ENCODE data around the gene VAV3. TPM values are rescaled to one million over a fixed set of nuclear protein-coding genes. Genes with fewer than 3 reads are reported as not detected.

Gene VAV3
- total RNA-seq, 1 donor = 0.09 TPM

DNA sequence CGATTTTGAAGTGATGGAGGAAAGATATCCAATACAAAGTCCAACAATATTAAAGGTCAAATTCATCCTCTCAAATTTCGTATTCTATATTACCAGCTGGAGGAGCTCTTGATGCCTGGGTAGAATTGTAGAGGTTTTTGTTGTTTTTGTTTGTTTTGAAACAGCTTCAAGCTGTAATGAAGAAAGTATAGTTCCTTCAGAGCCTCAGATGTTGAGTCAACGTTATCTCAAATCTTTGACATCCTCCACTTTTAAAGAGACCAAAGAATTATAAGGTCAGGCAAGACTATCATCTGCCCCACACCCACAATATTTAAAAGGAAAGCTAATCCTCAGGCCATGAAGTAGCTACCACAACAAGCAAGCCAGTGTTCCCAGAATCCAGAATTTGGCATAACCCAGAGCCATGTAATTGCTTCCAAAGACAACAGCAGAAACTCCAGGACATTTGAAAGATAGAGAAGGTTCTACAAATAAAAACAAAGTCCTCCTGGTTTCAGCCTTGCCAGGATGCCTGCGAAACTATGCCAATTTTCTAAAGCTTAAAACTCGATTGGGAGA is 24.9 kb downstream of the VAV3 start:
- no peak overlapping the region for H3K4me3 ChIP-seq (ENCODE audit: low read depth, low read length)
- no peak for DNase-seq (ENCODE audit: low read depth)
- TF ChIP-seq, protein P1, sequence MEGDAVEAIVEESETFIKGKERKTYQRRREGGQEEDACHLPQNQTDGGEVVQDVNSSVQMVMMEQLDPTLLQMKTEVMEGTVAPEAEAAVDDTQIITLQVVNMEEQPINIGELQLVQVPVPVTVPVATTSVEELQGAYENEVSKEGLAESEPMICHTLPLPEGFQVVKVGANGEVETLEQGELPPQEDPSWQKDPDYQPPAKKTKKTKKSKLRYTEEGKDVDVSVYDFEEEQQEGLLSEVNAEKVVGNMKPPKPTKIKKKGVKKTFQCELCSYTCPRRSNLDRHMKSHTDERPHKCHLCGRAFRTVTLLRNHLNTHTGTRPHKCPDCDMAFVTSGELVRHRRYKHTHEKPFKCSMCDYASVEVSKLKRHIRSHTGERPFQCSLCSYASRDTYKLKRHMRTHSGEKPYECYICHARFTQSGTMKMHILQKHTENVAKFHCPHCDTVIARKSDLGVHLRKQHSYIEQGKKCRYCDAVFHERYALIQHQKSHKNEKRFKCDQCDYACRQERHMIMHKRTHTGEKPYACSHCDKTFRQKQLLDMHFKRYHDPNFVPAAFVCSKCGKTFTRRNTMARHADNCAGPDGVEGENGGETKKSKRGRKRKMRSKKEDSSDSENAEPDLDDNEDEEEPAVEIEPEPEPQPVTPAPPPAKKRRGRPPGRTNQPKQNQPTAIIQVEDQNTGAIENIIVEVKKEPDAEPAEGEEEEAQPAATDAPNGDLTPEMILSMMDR (IDR thresholded peaks at IDR 0.05; ENCODE audit: insufficient read depth, low read length) = no peak

GRCh38 chr1:107939256-107939655 is 25.7 kb downstream of the VAV3 start:
- no peak overlapping the region for H3K4me3 ChIP-seq (ENCODE audit: low read depth, low read length)
- DNase-seq (ENCODE audit: low read depth) = no peak
- TF ChIP-seq, protein P1 (IDR thresholded peaks at IDR 0.05; ENCODE audit: insufficient read depth, low read length) = no peak

DNA sequence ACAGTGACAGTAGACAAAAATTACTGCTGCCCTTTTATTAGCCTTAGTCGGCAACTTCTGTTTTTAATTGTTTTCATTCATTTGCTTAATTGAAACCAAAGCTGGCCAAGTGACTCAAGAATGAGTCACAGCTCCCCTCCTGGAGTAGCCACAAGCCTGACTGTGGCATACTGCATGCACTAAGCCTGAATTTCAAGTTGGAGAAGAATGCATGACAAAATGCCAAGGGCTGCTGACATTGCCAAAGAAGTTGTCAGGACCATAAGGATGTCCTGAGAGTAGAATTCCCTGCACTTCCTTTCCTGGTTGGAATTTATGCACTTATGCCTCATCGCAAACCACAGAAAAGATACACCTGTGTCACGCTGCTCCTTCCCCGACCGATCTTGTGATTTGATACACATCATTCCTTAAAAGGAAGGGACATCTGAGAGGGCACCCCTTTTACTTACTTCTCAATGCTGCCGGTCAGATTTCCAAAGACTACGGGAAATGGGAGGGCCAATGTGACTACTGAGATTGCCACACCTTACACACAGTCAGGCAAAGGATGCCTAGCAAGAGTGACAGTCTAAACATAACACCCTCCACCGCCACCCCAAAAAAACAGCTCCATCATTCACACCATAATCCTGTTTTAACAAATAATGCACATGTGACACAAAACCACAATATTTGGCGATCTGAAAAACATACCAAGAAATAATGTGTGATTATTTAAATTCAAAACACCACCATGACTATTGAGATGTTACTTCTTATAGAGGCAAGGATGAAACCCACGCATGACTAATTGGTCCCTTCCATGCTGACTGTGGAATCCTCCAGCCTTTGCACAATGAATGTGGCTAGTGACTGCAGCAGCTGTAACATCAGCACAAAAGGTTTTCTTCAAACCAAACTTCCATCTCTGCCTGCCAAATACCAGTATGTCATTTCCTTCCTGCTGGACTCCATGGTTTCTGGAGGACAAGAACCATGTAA is 28.2 kb downstream of the VAV3 start:
- no peak overlapping the region for H3K4me3 ChIP-seq (ENCODE audit: low read depth, low read length)
- DNase-seq (ENCODE audit: low read depth) = peak; percentile 90
- TF ChIP-seq, protein P1 (IDR thresholded peaks at IDR 0.05; ENCODE audit: insufficient read depth, low read length) = no peak

DNA sequence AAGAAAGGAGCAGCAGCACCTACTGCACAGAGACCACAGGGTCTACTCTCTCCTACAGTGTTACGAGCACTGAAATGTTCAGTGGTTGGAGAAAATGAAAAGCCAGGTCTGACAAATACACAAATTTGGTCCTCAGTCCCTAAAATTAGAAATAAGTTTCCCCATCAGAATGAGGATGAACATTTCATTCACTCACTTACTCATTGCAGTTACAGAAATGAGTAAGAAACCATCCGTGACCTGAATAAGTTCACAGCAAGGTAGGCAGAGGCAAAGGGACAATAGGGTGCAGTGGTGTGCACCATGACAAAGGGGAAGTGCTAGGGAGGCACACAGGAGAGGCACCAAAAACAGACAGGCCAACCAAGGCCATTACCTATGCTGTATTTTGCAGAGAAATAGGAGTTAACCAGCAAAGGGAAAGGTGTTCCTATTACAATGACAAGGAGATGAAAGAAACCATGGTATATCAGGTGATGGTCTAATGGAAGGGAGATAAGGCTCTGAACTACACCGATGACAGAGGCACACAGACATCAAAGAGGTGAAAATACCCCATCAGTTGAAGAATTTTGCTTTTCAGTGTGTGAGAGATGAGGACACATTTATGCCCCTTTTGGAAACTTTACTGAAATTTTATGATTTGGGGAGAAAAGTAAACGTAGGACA is 29.4 kb downstream of the VAV3 start:
- TF ChIP-seq, protein P1 (IDR thresholded peaks at IDR 0.05; ENCODE audit: insufficient read depth, low read length) = no peak
- no peak overlapping the region for H3K4me3 ChIP-seq (ENCODE audit: low read depth, low read length)
- DNase-seq (ENCODE audit: low read depth) = no peak

- DNase-seq (ENCODE audit: low read depth) = no peak
- TF ChIP-seq, protein P1 (IDR thresholded peaks at IDR 0.05; ENCODE audit: insufficient read depth, low read length) = no peak
- H3K4me3 ChIP-seq (ENCODE audit: low read depth, low read length) = no peak overlapping the region
Measured at GRCh38 chr1:107934578-107934977, 30.4 kb downstream of the VAV3 start.

- TF ChIP-seq, protein P1 (IDR thresholded peaks at IDR 0.05; ENCODE audit: insufficient read depth, low read length) = no peak
- no peak overlapping the region for H3K4me3 ChIP-seq (ENCODE audit: low read depth, low read length)
- DNase-seq (ENCODE audit: low read depth) = no peak
Measured at GRCh38 chr1:107933736-107934135, 31.2 kb downstream of the VAV3 start.
